SU-DHL-6 (cell line): ENCODE data around the gene C11orf24.

Source experiments
- EZH2phosphoT487 ChIP-seq: fragments of 200-600 bp; sonication (generic), shearing (Covaris generic); conservative IDR thresholded peaks from 2 replicates; pipeline ENCODE4 v1.6.1; 2018; ENCODE audit warnings: mild to moderate bottlenecking, antibody characterized with exemption, low read length, moderate library complexity, mixed read lengths
- TF ChIP-seq, protein P1 (sequence below): fragments of 200-600 bp; sonication (generic); IDR thresholded peaks from one replicate; pipeline ENCODE4 v1.5.1; 2017; ENCODE audit warnings: antibody characterized with exemption, mild to moderate bottlenecking, low read length, moderate library complexity; ENCODE audit not compliant: insufficient read depth, poor library complexity, severe bottlenecking

DNA sequence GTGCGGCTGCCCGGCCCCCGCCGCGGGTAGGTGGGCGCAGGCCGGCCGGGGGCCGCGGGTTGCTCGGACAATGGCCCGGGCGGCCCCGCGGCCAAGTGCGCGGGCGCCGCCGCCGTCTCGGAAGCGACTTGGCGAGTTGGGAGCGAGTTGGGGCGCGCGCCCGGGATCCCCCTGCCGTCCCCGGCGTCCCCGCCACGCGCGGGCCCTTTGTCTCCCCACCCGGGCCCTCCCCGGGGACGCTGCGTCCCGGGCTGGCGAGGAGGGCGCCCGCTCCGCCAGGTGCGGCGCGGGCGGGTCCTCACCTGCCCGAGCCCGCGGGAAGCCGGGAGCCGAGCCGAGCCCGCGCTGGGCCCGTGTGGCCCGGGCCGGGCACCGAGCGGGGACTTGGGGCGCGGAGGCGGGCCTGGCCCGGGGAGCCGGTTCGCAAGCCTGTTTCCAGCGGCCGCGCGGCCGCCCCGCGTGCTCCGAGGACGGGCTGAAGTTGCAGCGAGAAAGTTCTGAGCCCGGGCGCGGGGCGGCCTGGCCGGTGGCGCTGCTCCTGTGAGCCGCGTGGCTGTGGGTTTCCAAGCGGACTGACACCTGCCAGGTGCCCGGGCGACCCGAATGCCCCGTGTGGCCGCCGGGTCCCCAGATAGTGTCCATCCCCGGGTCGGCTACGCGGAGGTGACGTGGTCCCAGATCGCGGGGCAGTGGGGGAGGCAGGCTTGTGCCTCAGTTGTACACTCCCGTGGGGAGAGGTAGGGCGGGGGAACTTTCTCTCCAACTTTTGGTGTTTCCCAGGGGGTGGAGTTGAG is 41.2 kb upstream of the C11orf24 start:
- TF ChIP-seq, protein P1, sequence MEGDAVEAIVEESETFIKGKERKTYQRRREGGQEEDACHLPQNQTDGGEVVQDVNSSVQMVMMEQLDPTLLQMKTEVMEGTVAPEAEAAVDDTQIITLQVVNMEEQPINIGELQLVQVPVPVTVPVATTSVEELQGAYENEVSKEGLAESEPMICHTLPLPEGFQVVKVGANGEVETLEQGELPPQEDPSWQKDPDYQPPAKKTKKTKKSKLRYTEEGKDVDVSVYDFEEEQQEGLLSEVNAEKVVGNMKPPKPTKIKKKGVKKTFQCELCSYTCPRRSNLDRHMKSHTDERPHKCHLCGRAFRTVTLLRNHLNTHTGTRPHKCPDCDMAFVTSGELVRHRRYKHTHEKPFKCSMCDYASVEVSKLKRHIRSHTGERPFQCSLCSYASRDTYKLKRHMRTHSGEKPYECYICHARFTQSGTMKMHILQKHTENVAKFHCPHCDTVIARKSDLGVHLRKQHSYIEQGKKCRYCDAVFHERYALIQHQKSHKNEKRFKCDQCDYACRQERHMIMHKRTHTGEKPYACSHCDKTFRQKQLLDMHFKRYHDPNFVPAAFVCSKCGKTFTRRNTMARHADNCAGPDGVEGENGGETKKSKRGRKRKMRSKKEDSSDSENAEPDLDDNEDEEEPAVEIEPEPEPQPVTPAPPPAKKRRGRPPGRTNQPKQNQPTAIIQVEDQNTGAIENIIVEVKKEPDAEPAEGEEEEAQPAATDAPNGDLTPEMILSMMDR = no peak
- TF ChIP-seq EZH2phosphoT487 = no peak
